Measurements from ENCODE around the gene ANKS1B.
A peak's percentile ranks its signal among the peaks of the same experiment; 100 is the strongest.

Gene ANKS1B

GRCh38 chr12:99099786-99100185, 885.0 kb downstream of the ANKS1B start:
- no peak for DNase-seq

- no peak for DNase-seq
Measured at GRCh38 chr12:99097171-99097570, 887.6 kb downstream of the ANKS1B start.

- DNase-seq: no peak
Measured at GRCh38 chr12:99093166-99093565, 891.6 kb downstream of the ANKS1B start.

GRCh38 chr12:99092100-99092851, 892.5 kb downstream of the ANKS1B start:
- DNase-seq: no peak

GRCh38 chr12:99087278-99087677, 897.5 kb downstream of the ANKS1B start:
- peak; percentile 41 to 63 for DNase-seq

- no peak for DNase-seq
Measured at GRCh38 chr12:99079811-99080210, 904.9 kb downstream of the ANKS1B start.

GRCh38 chr12:99068993-99069747, 915.6 kb downstream of the ANKS1B start:
- no peak for DNase-seq

- no peak for DNase-seq
Measured at GRCh38 chr12:99067171-99067785, 917.5 kb downstream of the ANKS1B start.

GRCh38 chr12:99066726-99067125, 918.0 kb downstream of the ANKS1B start:
- no peak for DNase-seq

- DNase-seq: no peak
Measured at GRCh38 chr12:99063182-99063581, 921.6 kb downstream of the ANKS1B start.

GRCh38 chr12:99059824-99060511, 924.8 kb downstream of the ANKS1B start:
- peak in 1 of 2 experiments; percentile 4 for DNase-seq

- DNase-seq: no peak
Measured at GRCh38 chr12:99057670-99058069, 927.1 kb downstream of the ANKS1B start.

GRCh38 chr12:99056186-99056585, 928.5 kb downstream of the ANKS1B start:
- DNase-seq: no peak

- DNase-seq: no peak
Measured at GRCh38 chr12:99055299-99055698, 929.4 kb downstream of the ANKS1B start.

- no peak for DNase-seq
Measured at GRCh38 chr12:99054601-99055128, 930.1 kb downstream of the ANKS1B start.

- no peak for DNase-seq
Measured at GRCh38 chr12:99053616-99054362, 930.9 kb downstream of the ANKS1B start.

- DNase-seq: no peak
Measured at GRCh38 chr12:99049774-99050173, 935.0 kb downstream of the ANKS1B start.

- no peak for DNase-seq
Measured at GRCh38 chr12:99045158-99045557, 939.6 kb downstream of the ANKS1B start.

- DNase-seq: peak; percentile 3 to 27
Measured at GRCh38 chr12:99043319-99043914, 941.3 kb downstream of the ANKS1B start.

GRCh38 chr12:99042226-99042625, 942.5 kb downstream of the ANKS1B start:
- DNase-seq: no peak

GRCh38 chr12:99039367-99040120, 945.2 kb downstream of the ANKS1B start:
- DNase-seq: no peak

Measured in SHP77 (cell line).